Activated CD8-positive, alpha-beta T cell treated with anti-CD3 and anti-CD28 coated beads for 36 hours (primary cell): ENCODE results near the gene PACRG. TPM values are rescaled to one million over a fixed set of nuclear protein-coding genes. Genes with fewer than 3 reads are reported as not detected.
"Not testable (repeated sequence)": the region's sequence is repeated elsewhere in the genome, so short reads cannot be mapped to it uniquely, and the experiment has no call there.

Source experiments
- ATAC-seq: fragments of 200-7000 bp; cut with Tn5 transposase; one replicate; pipeline ENCODE4 v1.10.0; 2021; ENCODE audit warnings: mild to moderate bottlenecking, moderate library complexity
- CTCF ChIA-PET: fragments of 350-600 bp; sonication (Branson Sonifier 250); formaldehyde crosslinking; loops from one replicate; lab custom pipeline; 2021; ENCODE audit warnings: antibody characterized with exemption; lab: Charles Lee
- POLR2A ChIA-PET: fragments of 350-600 bp; sonication (Branson Sonifier 250); formaldehyde crosslinking; loops from one replicate; lab custom pipeline; 2021; ENCODE audit warnings: antibody characterized with exemption; lab: Charles Lee
- DNase-seq: peaks from one replicate; pipeline ENCODE4 v3.0.0-alpha.2; 2020
- H3K27ac Mint-ChIP-seq: one replicate; pipeline ENCODE4 v1.8.0; 2021; ENCODE audit warnings: mild to moderate bottlenecking, mixed read lengths
- H3K27me3 Mint-ChIP-seq: one replicate; pipeline ENCODE4 v1.8.0; 2021; ENCODE audit warnings: mixed read lengths
- H3K36me3 Mint-ChIP-seq: one replicate; pipeline ENCODE4 v1.8.0; 2021; ENCODE audit warnings: low read depth, mixed read lengths
- H3K4me1 Mint-ChIP-seq: one replicate; pipeline ENCODE4 v1.8.0; 2021; ENCODE audit warnings: low read depth, mixed read lengths
- H3K4me3 Mint-ChIP-seq: one replicate; pipeline ENCODE4 v1.8.0; 2021; ENCODE audit warnings: mild to moderate bottlenecking, moderate library complexity, mixed read lengths
- H3K9me3 Mint-ChIP-seq: one replicate; pipeline ENCODE4 v1.8.0; 2021; ENCODE audit warnings: mixed read lengths
- intact Hi-C: fragments of 100-400 bp; cut with micrococcal nuclease; formaldehyde crosslinking; loops from one replicate; pipeline ENCODE4 v1.10.0; 2022
- total RNA-seq, 2 experiments: library from RNA; stranded (reverse); gene quantifications; one replicate each; pipeline ENCODE4 v1.2.3, GENCODE V29; 2021
- TF ChIP-seq, protein P1 (sequence below): fragments of 200-600 bp; IDR thresholded peaks from one replicate; pipeline ENCODE4 v1.8.0; 2022; ENCODE audit warnings: antibody characterized with exemption, mild to moderate bottlenecking

PACRG gene
- total RNA-seq, 2 experiments from 2014 or later: not detected

GRCh38 chr6:162973151-162973872, 245.5 kb downstream of the PACRG start:
- no peak overlapping the region for H3K4me3 Mint-ChIP-seq
- POLR2A ChIA-PET: no interaction called here
- H3K9me3 Mint-ChIP-seq: peaks cover 19% of the 10 kb centered on the region
- ATAC-seq (no peak), DNase-seq (no peak)
- no peaks in the 10 kb centered on the region for H3K27me3 Mint-ChIP-seq
- no peaks in the 10 kb centered on the region for H3K36me3 Mint-ChIP-seq
- intact Hi-C loops: no loop called here
- H3K4me1 Mint-ChIP-seq: no peaks in the 10 kb centered on the region
- CTCF ChIA-PET: no interaction called here
- no peak overlapping the region for H3K27ac Mint-ChIP-seq
- TF ChIP-seq, protein P1, sequence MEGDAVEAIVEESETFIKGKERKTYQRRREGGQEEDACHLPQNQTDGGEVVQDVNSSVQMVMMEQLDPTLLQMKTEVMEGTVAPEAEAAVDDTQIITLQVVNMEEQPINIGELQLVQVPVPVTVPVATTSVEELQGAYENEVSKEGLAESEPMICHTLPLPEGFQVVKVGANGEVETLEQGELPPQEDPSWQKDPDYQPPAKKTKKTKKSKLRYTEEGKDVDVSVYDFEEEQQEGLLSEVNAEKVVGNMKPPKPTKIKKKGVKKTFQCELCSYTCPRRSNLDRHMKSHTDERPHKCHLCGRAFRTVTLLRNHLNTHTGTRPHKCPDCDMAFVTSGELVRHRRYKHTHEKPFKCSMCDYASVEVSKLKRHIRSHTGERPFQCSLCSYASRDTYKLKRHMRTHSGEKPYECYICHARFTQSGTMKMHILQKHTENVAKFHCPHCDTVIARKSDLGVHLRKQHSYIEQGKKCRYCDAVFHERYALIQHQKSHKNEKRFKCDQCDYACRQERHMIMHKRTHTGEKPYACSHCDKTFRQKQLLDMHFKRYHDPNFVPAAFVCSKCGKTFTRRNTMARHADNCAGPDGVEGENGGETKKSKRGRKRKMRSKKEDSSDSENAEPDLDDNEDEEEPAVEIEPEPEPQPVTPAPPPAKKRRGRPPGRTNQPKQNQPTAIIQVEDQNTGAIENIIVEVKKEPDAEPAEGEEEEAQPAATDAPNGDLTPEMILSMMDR: no peak

GRCh38 chr6:162973980-162974379, 246.2 kb downstream of the PACRG start:
- TF ChIP-seq, protein P1: no peak
- Mint-ChIP-seq H3K9me3 (peaks cover 19% of the 10 kb centered on the region), H3K27ac (no peak overlapping the region), H3K36me3 (no peaks in the 10 kb centered on the region), H3K4me1 (no peaks in the 10 kb centered on the region), H3K4me3 (no peak overlapping the region), H3K27me3 (no peaks in the 10 kb centered on the region)
- ChIA-PET POLR2A (no interaction called here), CTCF (no interaction called here)
- DNase-seq: no peak
- no peak for ATAC-seq
- intact Hi-C loops: no loop called here

DNA sequence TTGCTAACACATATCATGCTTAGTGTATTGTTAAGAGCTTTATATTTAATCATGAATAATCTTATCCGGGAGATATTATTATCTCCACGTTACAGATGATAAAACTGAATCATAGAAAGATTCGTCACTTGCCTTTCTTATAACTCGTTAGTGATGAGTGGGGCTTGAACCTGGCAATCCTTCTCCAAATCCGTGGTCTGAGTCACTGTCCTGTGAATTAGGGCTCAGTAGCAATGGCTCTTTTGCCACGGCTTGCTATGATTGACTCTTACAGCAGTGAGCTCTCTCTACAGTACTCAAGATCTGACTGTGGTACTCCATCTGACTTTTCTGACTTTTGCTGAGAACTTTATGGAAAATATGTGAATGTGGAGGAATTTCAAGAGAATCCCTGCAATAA, 246.9 kb downstream of the PACRG start:
- POLR2A ChIA-PET: no interaction called here
- no peak for DNase-seq
- Mint-ChIP-seq H3K27ac (no peak overlapping the region), H3K4me3 (no peak overlapping the region), H3K36me3 (no peaks in the 10 kb centered on the region), H3K4me1 (no peaks in the 10 kb centered on the region), H3K27me3 (no peaks in the 10 kb centered on the region), H3K9me3 (peaks cover 12% of the 10 kb centered on the region)
- CTCF ChIA-PET: no interaction called here
- intact Hi-C loops: no loop called here
- no peak for ATAC-seq
- TF ChIP-seq, protein P1: no peak

- POLR2A ChIA-PET: no interaction called here
- CTCF ChIA-PET: no interaction called here
- H3K4me1 Mint-ChIP-seq: no peaks in the 10 kb centered on the region
- no peak overlapping the region for H3K27ac Mint-ChIP-seq
- no peaks in the 10 kb centered on the region for H3K27me3 Mint-ChIP-seq
- no peak for ATAC-seq
- TF ChIP-seq, protein P1: no peak
- peaks cover 14% of the 10 kb centered on the region for H3K9me3 Mint-ChIP-seq
- intact Hi-C loops: no loop called here
- no peaks in the 10 kb centered on the region for H3K36me3 Mint-ChIP-seq
- H3K4me3 Mint-ChIP-seq: no peak overlapping the region
- DNase-seq: no peak
Measured at GRCh38 chr6:162976141-162976540, 248.4 kb downstream of the PACRG start.

DNA sequence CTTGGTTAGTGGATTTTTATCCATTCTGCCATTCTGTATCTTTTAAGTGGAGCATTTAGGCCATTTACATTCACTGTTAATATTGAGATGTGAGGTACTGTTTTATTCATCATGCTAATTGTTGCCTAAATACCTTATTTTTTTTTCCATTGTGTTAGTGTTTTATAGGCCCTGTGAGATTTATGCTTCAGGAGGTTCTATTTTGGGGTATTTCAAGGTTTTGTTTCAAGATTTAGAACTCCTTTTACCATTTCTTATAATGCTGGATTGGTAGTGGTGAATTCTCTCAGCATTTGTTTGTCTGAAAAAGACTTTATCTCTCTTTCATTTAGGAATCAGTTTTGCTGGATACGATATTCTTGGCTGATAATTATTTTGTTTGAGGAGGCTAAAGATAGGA, 255.5 kb downstream of the PACRG start:
- H3K27me3 Mint-ChIP-seq, H3K4me3 Mint-ChIP-seq, intact Hi-C loops, ATAC-seq, H3K36me3 Mint-ChIP-seq, H3K4me1 Mint-ChIP-seq, H3K27ac Mint-ChIP-seq, CTCF ChIA-PET, DNase-seq, POLR2A ChIA-PET: not testable (repeated sequence)
- peaks cover 43% of the 10 kb centered on the region for H3K9me3 Mint-ChIP-seq
